ENCODE measurements around the gene UMAD1. TPM values are rescaled to one million over a fixed set of nuclear protein-coding genes. Genes with fewer than 3 reads are reported as not detected.

Gene UMAD1
- total and polyA plus RNA-seq, 2 of the 4 experiments (the other 2 are of a cell fraction) = 5.2 to 8.4 TPM

DNA sequence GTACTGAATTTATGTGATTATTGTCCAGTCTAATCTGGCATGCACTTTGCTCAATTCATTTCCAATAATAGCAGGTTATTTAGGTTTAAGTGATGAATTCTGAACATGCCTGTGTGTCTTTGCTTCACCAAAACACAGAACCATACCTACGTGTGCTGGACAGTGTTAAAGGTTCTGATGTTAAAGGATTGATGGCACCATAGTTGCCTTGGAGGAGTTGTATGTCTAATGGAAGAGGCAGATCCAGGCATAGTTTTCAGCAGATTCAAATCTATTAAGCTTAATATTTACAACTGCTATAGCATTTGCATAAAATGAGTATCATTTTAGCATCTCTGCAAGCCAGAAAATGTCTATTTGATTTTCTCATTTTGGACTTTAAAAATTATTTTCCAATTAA lies 28.0 kb upstream of the UMAD1 start:
- H3K4me1 ChIP-seq (ENCODE audit: control insufficient read depth, insufficient read depth, low read length) = no peaks in the 10 kb centered on the region
- no peak overlapping the region for H3K23ac ChIP-seq (ENCODE audit: low read depth, low read length)
- no peak overlapping the region for H3K27ac ChIP-seq (ENCODE audit: insufficient read depth, low read length)
- no peak overlapping the region for H4K8ac ChIP-seq (ENCODE audit: low read depth in 2 of 2, low read length in 2 of 2)
- no peak overlapping the region for H4K5ac ChIP-seq (ENCODE audit: low read depth, low read length)
- no peak overlapping the region for H2BK120ac ChIP-seq (ENCODE audit: low read depth, low read length)
- no peak overlapping the region for H3K56ac ChIP-seq (ENCODE audit: extremely low read depth, insufficient read depth, low read length)
- no peak overlapping the region for H2AK9ac ChIP-seq (replicated peaks; ENCODE audit: low read depth, low read length, poor library complexity)
- in situ Hi-C loops (cut with MboI; ENCODE audit: low sequenced_read_pairs) = no loop called here
- dilution Hi-C loops (cut with HindIII; ENCODE audit: low sequenced_read_pairs, unreplicated experiment) = no loop called here
- no peaks in the 10 kb centered on the region for H3K36me3 ChIP-seq (ENCODE audit: control insufficient read depth, insufficient read depth, low read length)
- no peak for TF ChIP-seq POLR2A (IDR thresholded peaks at IDR 0.05; ENCODE audit: low read depth, low read length)
- TF ChIP-seq FOS (IDR thresholded peaks at IDR 0.05; ENCODE audit: low read depth, low read length) = no peak
- no peak for TF ChIP-seq MXI1 (IDR thresholded peaks at IDR 0.05; ENCODE audit: borderline replicate concordance, low read depth, low read length)
- TF ChIP-seq, protein P1, sequence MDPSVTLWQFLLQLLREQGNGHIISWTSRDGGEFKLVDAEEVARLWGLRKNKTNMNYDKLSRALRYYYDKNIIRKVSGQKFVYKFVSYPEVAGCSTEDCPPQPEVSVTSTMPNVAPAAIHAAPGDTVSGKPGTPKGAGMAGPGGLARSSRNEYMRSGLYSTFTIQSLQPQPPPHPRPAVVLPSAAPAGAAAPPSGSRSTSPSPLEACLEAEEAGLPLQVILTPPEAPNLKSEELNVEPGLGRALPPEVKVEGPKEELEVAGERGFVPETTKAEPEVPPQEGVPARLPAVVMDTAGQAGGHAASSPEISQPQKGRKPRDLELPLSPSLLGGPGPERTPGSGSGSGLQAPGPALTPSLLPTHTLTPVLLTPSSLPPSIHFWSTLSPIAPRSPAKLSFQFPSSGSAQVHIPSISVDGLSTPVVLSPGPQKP (IDR thresholded peaks at IDR 0.05; ENCODE audit: borderline replicate concordance, low read depth, low read length) = no peak
- TF ChIP-seq CHD1 (IDR thresholded peaks at IDR 0.05; ENCODE audit: low read depth, low read length) = no peak
- no peak for TF ChIP-seq CEBPB (IDR thresholded peaks at IDR 0.05; ENCODE audit: low read depth, low read length)
- TF ChIP-seq, protein P2, sequence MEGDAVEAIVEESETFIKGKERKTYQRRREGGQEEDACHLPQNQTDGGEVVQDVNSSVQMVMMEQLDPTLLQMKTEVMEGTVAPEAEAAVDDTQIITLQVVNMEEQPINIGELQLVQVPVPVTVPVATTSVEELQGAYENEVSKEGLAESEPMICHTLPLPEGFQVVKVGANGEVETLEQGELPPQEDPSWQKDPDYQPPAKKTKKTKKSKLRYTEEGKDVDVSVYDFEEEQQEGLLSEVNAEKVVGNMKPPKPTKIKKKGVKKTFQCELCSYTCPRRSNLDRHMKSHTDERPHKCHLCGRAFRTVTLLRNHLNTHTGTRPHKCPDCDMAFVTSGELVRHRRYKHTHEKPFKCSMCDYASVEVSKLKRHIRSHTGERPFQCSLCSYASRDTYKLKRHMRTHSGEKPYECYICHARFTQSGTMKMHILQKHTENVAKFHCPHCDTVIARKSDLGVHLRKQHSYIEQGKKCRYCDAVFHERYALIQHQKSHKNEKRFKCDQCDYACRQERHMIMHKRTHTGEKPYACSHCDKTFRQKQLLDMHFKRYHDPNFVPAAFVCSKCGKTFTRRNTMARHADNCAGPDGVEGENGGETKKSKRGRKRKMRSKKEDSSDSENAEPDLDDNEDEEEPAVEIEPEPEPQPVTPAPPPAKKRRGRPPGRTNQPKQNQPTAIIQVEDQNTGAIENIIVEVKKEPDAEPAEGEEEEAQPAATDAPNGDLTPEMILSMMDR (conservative IDR thresholded peaks at IDR 0.05; ENCODE audit: low read depth, low read length) = no peak
- TF ChIP-seq SMC3 (IDR thresholded peaks at IDR 0.05; ENCODE audit: low read depth, low read length) = no peak
- TF ChIP-seq MAFK (IDR thresholded peaks at IDR 0.05; ENCODE audit: low read depth, low read length) = no peak
- TF ChIP-seq RFX5 (IDR thresholded peaks at IDR 0.05; ENCODE audit: low read depth, low read length) = no peak
- TF ChIP-seq NFE2L2 (IDR thresholded peaks at IDR 0.05; ENCODE audit: low read depth, low read length) = no peak
- TF ChIP-seq BHLHE40 (IDR thresholded peaks at IDR 0.05; ENCODE audit: low read depth, low read length) = no peak
- no peak for TF ChIP-seq RAD21 (IDR thresholded peaks at IDR 0.05; ENCODE audit: low read length)
- ChIA-PET CTCF (no interaction called here), POLR2A (ENCODE audit: unreplicated experiment) (no interaction called here)
- no CpG with 5 or more reads among the region's 1 CpG for WGBS, 2 experiments (ENCODE audit: extremely low coverage in 2 of 2, insufficient read length in 1 of 2)
- H4K20me1 ChIP-seq (ENCODE audit: insufficient read depth, low read length) = no peaks in the 10 kb centered on the region
- DNase-seq = no peak
- H4K91ac ChIP-seq (ENCODE audit: insufficient read depth, low read depth, low read length) = no peak overlapping the region
- H2BK5ac ChIP-seq (ENCODE audit: low read depth, low read length, poor library complexity, severe bottlenecking) = no peak overlapping the region
- no peak for ATAC-seq (ENCODE audit: low read depth)
- H3K9ac ChIP-seq (ENCODE audit: low read depth, low read length) = no peak overlapping the region
- no peak overlapping the region for H3K14ac ChIP-seq (replicated peaks; ENCODE audit: low read depth, low read length)
- no peak overlapping the region for H2AFZ ChIP-seq (replicated peaks; ENCODE audit: low read length, poor library complexity)
- no peak overlapping the region for H3K4me2 ChIP-seq (ENCODE audit: low read depth, low read length)
- no peaks in the 10 kb centered on the region for H3K79me1 ChIP-seq (ENCODE audit: low read depth in 1 of 2, low read length in 2 of 2)
- H2BK15ac ChIP-seq (ENCODE audit: low read depth, low read length) = no peak overlapping the region
- H3K18ac ChIP-seq (ENCODE audit: low read depth, low read length) = no peak overlapping the region
- H3K9me1 ChIP-seq (ENCODE audit: insufficient read depth, low read length) = no peaks in the 10 kb centered on the region
- BruUV-seq (replicated peaks) = no TSS peak
- H2BK20ac ChIP-seq (ENCODE audit: low read depth, low read length) = no peak overlapping the region
- H3K9me3 ChIP-seq (ENCODE audit: control insufficient read depth, insufficient read depth, low read length) = no peaks in the 10 kb centered on the region
- no peak overlapping the region for H3K4me3 ChIP-seq (ENCODE audit: insufficient read depth, low read depth, low read length)
- no peak overlapping the region for H3K4ac ChIP-seq (ENCODE audit: low read depth, low read length)
- H3K27me3 ChIP-seq (ENCODE audit: control insufficient read depth, insufficient read depth, low read length) = no peaks in the 10 kb centered on the region
- no peak overlapping the region for H2AK5ac ChIP-seq (ENCODE audit: low read depth, low read length)
- intact Hi-C loops (cut with micrococcal nuclease) = no loop called here
